ENCODE data around the gene COLEC12.
"Not testable (repeated sequence)": the region's sequence is repeated elsewhere in the genome, so short reads cannot be mapped to it uniquely, and the experiment has no call there.

Gene COLEC12

DNA sequence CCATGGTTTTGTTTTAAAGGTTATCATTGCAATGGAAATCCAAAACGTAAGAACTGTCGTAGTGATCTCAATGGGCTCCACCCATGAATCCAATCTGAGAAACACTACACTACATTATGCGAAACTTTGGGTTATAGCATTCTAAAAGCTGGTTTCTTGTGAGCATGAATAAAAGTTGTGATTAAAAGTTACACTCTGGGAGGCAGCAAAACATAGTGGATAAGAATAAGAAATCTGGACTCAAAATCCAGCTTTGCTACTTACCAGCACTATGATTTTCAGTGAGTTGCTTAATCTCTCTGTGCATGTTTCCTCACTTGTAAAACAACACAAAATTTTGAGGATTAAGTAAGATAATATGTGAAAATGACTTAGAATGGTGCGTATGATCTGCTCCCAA is 207.0 kb downstream of the COLEC12 start:
- no peak overlapping the region for H3K4me3 ChIP-seq (ENCODE audit: low read depth, low read length)
- DNase-seq (ENCODE audit: low read depth): no peak
- TF ChIP-seq, protein P1, sequence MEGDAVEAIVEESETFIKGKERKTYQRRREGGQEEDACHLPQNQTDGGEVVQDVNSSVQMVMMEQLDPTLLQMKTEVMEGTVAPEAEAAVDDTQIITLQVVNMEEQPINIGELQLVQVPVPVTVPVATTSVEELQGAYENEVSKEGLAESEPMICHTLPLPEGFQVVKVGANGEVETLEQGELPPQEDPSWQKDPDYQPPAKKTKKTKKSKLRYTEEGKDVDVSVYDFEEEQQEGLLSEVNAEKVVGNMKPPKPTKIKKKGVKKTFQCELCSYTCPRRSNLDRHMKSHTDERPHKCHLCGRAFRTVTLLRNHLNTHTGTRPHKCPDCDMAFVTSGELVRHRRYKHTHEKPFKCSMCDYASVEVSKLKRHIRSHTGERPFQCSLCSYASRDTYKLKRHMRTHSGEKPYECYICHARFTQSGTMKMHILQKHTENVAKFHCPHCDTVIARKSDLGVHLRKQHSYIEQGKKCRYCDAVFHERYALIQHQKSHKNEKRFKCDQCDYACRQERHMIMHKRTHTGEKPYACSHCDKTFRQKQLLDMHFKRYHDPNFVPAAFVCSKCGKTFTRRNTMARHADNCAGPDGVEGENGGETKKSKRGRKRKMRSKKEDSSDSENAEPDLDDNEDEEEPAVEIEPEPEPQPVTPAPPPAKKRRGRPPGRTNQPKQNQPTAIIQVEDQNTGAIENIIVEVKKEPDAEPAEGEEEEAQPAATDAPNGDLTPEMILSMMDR (IDR thresholded peaks at IDR 0.05; ENCODE audit: low read depth, low read length, missing control alignments): no peak

DNA sequence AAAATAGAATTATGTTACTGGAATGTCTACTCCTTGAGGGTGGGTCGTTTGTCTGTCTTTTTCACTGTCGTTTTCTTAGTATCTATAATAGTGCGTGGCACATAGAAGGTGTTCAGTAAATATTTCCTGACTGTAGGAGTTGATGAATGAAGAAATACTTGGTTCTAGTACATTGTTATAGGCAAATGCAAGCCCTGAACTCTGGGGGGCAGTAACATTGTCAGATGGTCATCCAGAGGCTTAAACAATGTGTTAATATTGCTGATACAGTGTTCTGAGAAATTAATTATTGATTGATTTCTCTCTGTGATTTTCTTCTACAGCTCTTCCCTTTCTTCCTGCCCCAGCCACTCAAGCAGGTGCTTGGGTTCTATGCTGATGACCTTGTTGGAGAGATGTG is 208.2 kb downstream of the COLEC12 start:
- no peak for DNase-seq (ENCODE audit: low read depth)
- H3K4me3 ChIP-seq (ENCODE audit: low read depth, low read length): no peak overlapping the region
- TF ChIP-seq, protein P1 (IDR thresholded peaks at IDR 0.05; ENCODE audit: low read depth, low read length, missing control alignments): no peak

DNA sequence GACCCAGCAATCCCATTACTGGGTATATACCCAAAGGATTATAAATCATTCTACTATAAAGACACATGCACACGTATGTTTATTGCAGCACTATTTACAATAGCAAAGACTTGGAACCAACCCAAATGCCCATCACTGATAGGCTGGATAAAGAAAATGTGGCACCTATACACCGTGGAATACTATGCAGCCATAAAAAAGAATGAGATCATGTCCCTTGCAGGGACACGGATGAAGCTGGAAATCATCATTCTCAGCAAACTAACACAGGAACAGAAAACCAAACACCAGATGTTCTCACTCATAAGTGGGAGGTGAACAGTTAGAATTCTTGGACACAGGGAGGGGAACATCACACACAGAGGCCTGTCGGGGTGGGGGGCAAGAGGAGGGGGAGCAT is 210.5 kb downstream of the COLEC12 start:
- DNase-seq (ENCODE audit: low read depth); H3K4me3 ChIP-seq (ENCODE audit: low read depth, low read length): not testable (repeated sequence)

DNA sequence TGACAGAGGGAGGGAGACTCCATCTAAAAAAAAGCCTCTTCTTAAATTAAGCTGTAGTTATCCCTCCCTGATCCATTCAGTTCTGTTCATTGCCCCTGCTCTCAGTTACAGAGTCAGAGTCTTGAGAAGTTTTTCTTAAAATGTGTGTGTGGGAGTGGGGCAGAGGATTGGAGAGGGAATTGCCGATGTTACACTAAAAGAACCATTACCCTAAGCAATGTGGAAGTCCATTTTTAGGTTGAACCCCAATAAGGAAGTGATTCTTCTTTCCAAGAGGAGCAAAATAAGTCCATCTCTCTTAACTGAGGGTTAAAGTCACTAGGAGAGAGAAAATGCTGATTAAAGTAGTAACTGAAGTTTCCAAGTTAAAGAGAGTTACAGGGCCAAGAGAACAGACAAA is 211.5 kb downstream of the COLEC12 start:
- DNase-seq (ENCODE audit: low read depth): no peak
- TF ChIP-seq, protein P1 (IDR thresholded peaks at IDR 0.05; ENCODE audit: low read depth, low read length, missing control alignments): no peak
- no peak overlapping the region for H3K4me3 ChIP-seq (ENCODE audit: low read depth, low read length)

DNA sequence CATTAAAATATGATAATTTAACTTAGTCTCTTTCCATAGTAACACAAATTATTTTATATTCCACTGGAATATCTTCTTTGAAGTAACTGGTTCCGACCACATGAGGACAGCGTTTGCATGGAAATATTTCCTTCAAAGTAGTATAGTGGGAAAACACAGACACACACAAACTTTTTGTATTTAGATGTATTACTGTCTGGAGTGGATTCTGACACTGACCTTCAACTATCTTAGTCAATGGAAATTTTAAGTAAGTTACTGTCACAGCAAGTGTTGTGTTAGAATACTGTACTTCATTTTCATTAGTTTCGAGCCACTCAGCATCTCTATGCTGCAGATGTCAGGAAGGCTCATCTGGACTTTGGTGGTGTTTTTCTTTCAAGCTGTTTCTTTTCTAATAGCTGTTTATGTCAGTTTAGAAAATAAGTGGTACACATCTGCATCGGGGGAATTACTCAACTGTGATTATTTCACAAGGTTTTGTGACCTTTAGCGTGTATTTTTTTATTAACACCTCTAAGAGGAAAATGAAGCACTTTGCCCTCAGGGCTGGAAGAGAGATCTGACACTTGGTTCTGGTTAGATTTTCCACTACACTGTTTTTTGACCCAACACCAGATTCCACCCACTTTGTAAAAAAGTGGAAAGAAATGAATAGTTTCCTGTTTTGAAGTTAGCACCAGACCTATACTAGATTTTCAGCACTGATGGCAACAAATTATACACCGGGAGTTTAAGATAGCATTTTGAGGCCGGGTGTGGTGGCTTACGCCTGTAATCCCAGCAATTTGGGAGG is 213.8 kb downstream of the COLEC12 start:
- no peak overlapping the region for H3K4me3 ChIP-seq (ENCODE audit: low read depth, low read length)
- no peak for DNase-seq (ENCODE audit: low read depth)
- TF ChIP-seq, protein P1 (IDR thresholded peaks at IDR 0.05; ENCODE audit: low read depth, low read length, missing control alignments): peak; percentile 2

DNA sequence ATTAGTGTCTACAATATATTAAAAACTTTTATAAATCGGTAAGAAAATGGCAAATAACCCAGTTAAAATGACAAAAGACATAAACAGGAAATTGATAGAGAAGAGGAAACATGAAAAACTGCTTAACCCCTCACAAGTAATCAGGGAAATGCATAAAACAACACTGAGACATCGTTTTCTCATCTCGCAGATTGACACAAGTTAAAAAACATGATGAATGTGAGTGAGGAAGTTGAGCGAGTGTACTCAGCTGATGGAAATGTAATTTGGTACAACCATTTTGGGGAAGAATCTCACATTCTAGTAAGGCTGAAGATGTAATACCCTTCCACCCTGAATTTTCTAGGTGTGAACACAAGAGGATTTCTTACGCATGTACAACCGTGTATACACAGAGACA is 214.7 kb downstream of the COLEC12 start:
- no peak overlapping the region for H3K4me3 ChIP-seq (ENCODE audit: low read depth, low read length)
- TF ChIP-seq, protein P1 (IDR thresholded peaks at IDR 0.05; ENCODE audit: low read depth, low read length, missing control alignments): no peak
- DNase-seq (ENCODE audit: low read depth): no peak

DNA sequence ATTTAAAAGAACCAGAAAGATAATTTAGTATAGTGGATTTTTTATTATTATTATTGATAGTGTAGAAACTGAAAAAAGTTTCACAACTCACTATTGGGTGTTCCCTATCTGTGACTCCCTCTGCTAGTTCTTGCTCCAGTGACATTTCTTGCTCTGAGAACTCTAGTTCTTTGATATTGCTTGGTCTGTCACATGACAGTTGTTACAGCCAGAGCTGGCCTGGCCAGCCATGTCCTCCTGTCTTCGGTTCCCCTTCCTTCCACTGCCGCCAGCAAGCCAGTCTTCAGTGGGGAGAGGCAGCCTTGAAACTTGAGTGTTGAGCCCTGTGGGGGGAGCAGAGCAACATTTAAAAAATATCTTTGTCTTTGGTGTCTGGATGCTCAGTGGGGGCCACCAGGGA is 225.0 kb downstream of the COLEC12 start:
- TF ChIP-seq, protein P1 (IDR thresholded peaks at IDR 0.05; ENCODE audit: low read depth, low read length, missing control alignments): no peak
- H3K4me3 ChIP-seq (ENCODE audit: low read depth, low read length): no peak overlapping the region
- no peak for DNase-seq (ENCODE audit: low read depth)

Measured in GM12864 (cell line).